GM12878 (cell line): ENCODE results near the gene MYL11.

Experiments
- CTCF ChIP-seq, 3 experiments: IDR thresholded peaks in 2 of 3; conservative IDR thresholded peaks in 1 of 3; 2 replicates each; pipeline ENCODE4 v1.5.1; 2011; ENCODE audit warnings: low read depth in 3 of 3, low read length in 3 of 3, mild to moderate bottlenecking in 3 of 3, control low read depth in 2 of 3, moderate library complexity in 2 of 3, inconsistent platforms in 1 of 3, mixed read lengths in 1 of 3; ENCODE audit not compliant: control insufficient read depth in 2 of 3, insufficient read depth in 1 of 3; ENCODE audit errors: extremely low read depth in 1 of 3
- EGR1 ChIP-seq, 2 experiments: IDR thresholded peaks; 1 replicate in 1 of 2; 2 replicates in 1 of 2; pipeline ENCODE4 v1.6.1; 2011 to 2012; ENCODE audit warnings: low read depth in 2 of 2, low read length in 2 of 2, borderline replicate concordance in 1 of 2, mild to moderate bottlenecking in 1 of 2, moderate library complexity in 1 of 2
- EZH2 ChIP-seq: IDR thresholded peaks from 2 replicates; pipeline ENCODE4 v1.6.1; 2012; ENCODE audit warnings: low read depth, mild to moderate bottlenecking, control low read depth, inconsistent platforms, low read length, borderline replicate concordance; ENCODE audit not compliant: control insufficient read depth
- SP1 ChIP-seq: IDR thresholded peaks from one replicate; pipeline ENCODE4 v1.6.1; 2011; ENCODE audit warnings: low read depth, low read length
- YBX1 ChIP-seq: fragments of 450-650 bp; IDR thresholded peaks from 2 replicates; pipeline ENCODE4 v1.6.1; 2016; ENCODE audit warnings: antibody characterized with exemption

- TF ChIP-seq SP1 (no peak), EZH2 (no peak), EGR1 (IDR thresholded peaks at IDR 0.05; ENCODE audit: borderline replicate concordance in 1 of 2, low read depth in 2 of 2, low read length in 2 of 2) (no peak), YBX1 (no peak), CTCF (IDR thresholded peaks at IDR 0.05 in 2 of 3, conservative IDR thresholded peaks at IDR 0.05 in 1 of 3; ENCODE audit: control insufficient read depth in 2 of 3, extremely low read depth in 1 of 3, insufficient read depth in 1 of 3, low read depth in 3 of 3, low read length in 3 of 3) (no peak)
Observed at GRCh38 chr16:30361180-30361579, 13.4 kb upstream of the MYL11 start.
